Measurements from ENCODE around the gene DIP2B.
A peak's percentile ranks its signal among the peaks of the same experiment; 100 is the strongest.

DIP2B gene

GRCh38 chr12:50529345-50529744 is 24.6 kb downstream of the DIP2B start:
- DNase-seq (ENCODE audit: low read depth): no peak
- H3K4me3 ChIP-seq (replicated peaks; ENCODE audit: low read depth, low read length): no peak overlapping the region
- no peak for TF ChIP-seq CTCF (IDR thresholded peaks at IDR 0.05; ENCODE audit: low read length, missing control alignments)

- no peak for DNase-seq (ENCODE audit: low read depth)
- TF ChIP-seq CTCF (IDR thresholded peaks at IDR 0.05; ENCODE audit: low read length, missing control alignments): no peak
- H3K4me3 ChIP-seq (replicated peaks; ENCODE audit: low read depth, low read length): no peak overlapping the region
Observed at GRCh38 chr12:50530532-50530931, 25.7 kb downstream of the DIP2B start.

DNA sequence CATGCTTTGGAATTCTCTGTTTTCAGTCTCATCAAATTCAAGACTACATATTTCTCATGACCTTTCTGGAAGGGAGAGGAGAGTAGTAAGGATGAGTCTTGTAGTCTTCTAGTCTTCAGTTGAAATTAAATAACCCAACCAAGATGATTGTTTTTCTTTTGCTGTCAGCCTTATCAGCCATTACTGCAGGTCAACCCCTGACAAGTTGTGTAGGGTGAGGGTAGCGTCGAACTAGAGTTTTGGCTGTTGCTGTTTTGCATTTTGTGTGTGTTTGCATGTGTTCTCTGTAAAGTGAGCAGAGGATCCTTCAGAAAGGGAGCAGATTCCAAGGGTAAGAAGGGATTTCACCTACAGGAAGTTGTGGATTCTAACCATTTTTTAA is 28.4 kb downstream of the DIP2B start:
- no peak overlapping the region for H3K4me3 ChIP-seq (replicated peaks; ENCODE audit: low read depth, low read length)
- TF ChIP-seq CTCF (IDR thresholded peaks at IDR 0.05; ENCODE audit: low read length, missing control alignments): no peak
- DNase-seq (ENCODE audit: low read depth): peak; percentile 41

- TF ChIP-seq CTCF (IDR thresholded peaks at IDR 0.05; ENCODE audit: low read length, missing control alignments): no peak
- DNase-seq (ENCODE audit: low read depth): no peak
- H3K4me3 ChIP-seq (replicated peaks; ENCODE audit: low read depth, low read length): no peak overlapping the region
Observed at GRCh38 chr12:50533971-50534370, 29.2 kb downstream of the DIP2B start.

GRCh38 chr12:50536831-50537537 is 32.2 kb downstream of the DIP2B start:
- TF ChIP-seq CTCF (IDR thresholded peaks at IDR 0.05; ENCODE audit: low read length, missing control alignments): no peak
- DNase-seq (ENCODE audit: low read depth): no peak

DNA sequence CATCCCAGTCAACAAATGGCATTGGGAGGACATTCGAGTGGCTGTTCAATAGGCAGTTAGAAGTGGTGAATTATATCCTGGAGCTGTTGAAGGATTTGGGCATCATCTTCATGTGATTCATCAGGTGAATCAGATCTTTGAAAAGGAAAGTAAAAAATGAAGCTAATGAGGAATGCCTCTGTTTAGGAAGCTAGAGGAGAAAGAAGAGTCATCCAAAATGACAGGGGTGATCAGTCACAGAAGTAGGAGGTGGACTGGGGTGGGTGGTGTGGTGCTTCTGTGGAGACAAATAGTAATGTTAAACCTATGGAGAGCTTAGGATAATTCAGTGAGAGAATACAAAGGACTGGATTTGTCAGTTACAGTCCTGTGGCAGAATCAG is 32.7 kb downstream of the DIP2B start:
- no peak overlapping the region for H3K4me3 ChIP-seq (replicated peaks; ENCODE audit: low read depth, low read length)
- no peak for TF ChIP-seq CTCF (IDR thresholded peaks at IDR 0.05; ENCODE audit: low read length, missing control alignments)
- DNase-seq (ENCODE audit: low read depth): no peak

More at GRCh38 chr12:50536831-50537537, 32.2 kb downstream of the DIP2B start:
- H3K4me3 ChIP-seq (replicated peaks; ENCODE audit: low read depth, low read length): no peak overlapping the region

- H3K4me3 ChIP-seq (replicated peaks; ENCODE audit: low read depth, low read length): no peak overlapping the region
- TF ChIP-seq CTCF (IDR thresholded peaks at IDR 0.05; ENCODE audit: low read length, missing control alignments): no peak
- no peak for DNase-seq (ENCODE audit: low read depth)
Observed at GRCh38 chr12:50538182-50538581, 33.4 kb downstream of the DIP2B start.
